UCSD-AML1 (cell line): Measurements from ENCODE around the gene FAM240A.
"Not testable (repeated sequence)": the region's sequence is repeated elsewhere in the genome, so short reads cannot be mapped to it uniquely, and the experiment has no call there.

Experiments
- DNase-seq: peaks from one replicate; lab custom pipeline; 2025; ENCODE audit not compliant: unreplicated experiment; lab: John Stamatoyannopoulos, UW

The FAM240A gene

GRCh38 chr3:46612324-46612723 lies at the start of gene FAM240A:
FAM240A (plus strand) TSS chr3:46612525; CDS start chr3:46612684, 159 bp downstream.
- DNase-seq, result no peak

- DNase-seq, result no peak
Observed at GRCh38 chr3:46564190-46565021, 47.9 kb upstream of the FAM240A start.

- no peak for DNase-seq
Observed at GRCh38 chr3:46565077-46565476, 47.2 kb upstream of the FAM240A start.

GRCh38 chr3:46565607-46566039 lies 46.7 kb upstream of the FAM240A start:
- DNase-seq, result no peak

GRCh38 chr3:46566040-46566641 lies 46.2 kb upstream of the FAM240A start, which contains the start of gene LRRC2:
LRRC2 (minus strand) TSS chr3:46566302; CDS start chr3:46551591, 14,711 bp downstream.
- no peak for DNase-seq

- no peak for DNase-seq
Observed at GRCh38 chr3:46571684-46572083, 40.6 kb upstream of the FAM240A start.

GRCh38 chr3:46573701-46574100 lies 38.6 kb upstream of the FAM240A start:
- DNase-seq, result no peak

- no peak for DNase-seq
Observed at GRCh38 chr3:46574243-46574646, 38.1 kb upstream of the FAM240A start.

GRCh38 chr3:46574881-46575576 lies 37.3 kb upstream of the FAM240A start:
- no peak for DNase-seq

- DNase-seq, result no peak
Observed at GRCh38 chr3:46575577-46576222, 36.6 kb upstream of the FAM240A start.

GRCh38 chr3:46576386-46576785 lies 35.9 kb upstream of the FAM240A start:
- DNase-seq, result no peak

- DNase-seq, result no peak
Observed at GRCh38 chr3:46576879-46577278, 35.4 kb upstream of the FAM240A start.

- not testable (repeated sequence) for DNase-seq
Observed at GRCh38 chr3:46577580-46578249, 34.6 kb upstream of the FAM240A start.

GRCh38 chr3:46578973-46579755 lies 33.2 kb upstream of the FAM240A start:
- DNase-seq, result no peak

GRCh38 chr3:46579756-46580286 lies 32.5 kb upstream of the FAM240A start:
- DNase-seq, result no peak

GRCh38 chr3:46580675-46581074 lies 31.6 kb upstream of the FAM240A start:
- no peak for DNase-seq

GRCh38 chr3:46584598-46585467 lies 27.5 kb upstream of the FAM240A start:
- DNase-seq, result no peak

- no peak for DNase-seq
Observed at GRCh38 chr3:46585799-46586693, 26.3 kb upstream of the FAM240A start.
